A673 (cell line): Measurements from ENCODE around the gene ATG101.

Source experiments
- CTCF ChIP-seq: fragments of 300-800, 200-600 bp; sonication (generic); conservative IDR thresholded peaks from 2 replicates; pipeline ENCODE4 v1.5.1; 2017; ENCODE audit warnings: low read depth, mild to moderate bottlenecking, antibody characterized with exemption, low read length, moderate library complexity, mixed read lengths
- EZH2 ChIP-seq: fragments of 200-600 bp; sonication (generic); IDR thresholded peaks from 2 replicates; pipeline ENCODE4 v1.6.1; 2017; ENCODE audit warnings: borderline replicate concordance, low read depth, mild to moderate bottlenecking, mixed read lengths, antibody characterized with exemption, low read length; ENCODE audit not compliant: poor library complexity, severe bottlenecking

DNA sequence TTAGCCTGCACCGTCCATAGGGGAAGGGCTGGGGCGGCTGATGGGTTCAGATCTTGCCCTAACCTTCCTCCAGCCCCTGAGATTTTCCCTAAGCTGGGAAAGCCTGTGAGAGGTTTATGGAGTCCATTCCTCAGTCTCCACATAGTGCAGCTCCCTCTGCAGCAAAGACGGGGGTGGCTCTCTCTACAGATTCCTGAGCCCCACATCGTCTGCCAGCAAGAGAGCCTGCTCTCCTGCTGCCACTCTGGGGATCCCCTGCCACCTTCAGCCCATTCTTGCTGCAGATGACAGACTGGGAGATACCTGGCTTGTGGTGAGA is 12.8 kb downstream of the ATG101 start:
- TF ChIP-seq CTCF, result no peak
- TF ChIP-seq EZH2, result no peak
